NCI-H128 (cell line): Measurements from ENCODE around the gene LHFPL3.
"Not testable (repeated sequence)": the region's sequence is repeated elsewhere in the genome, so short reads cannot be mapped to it uniquely, and the experiment has no call there.

Source experiments
- DNase-seq: peaks from one replicate; lab custom pipeline; 2025; ENCODE audit not compliant: unreplicated experiment; lab: John Stamatoyannopoulos, UW

The LHFPL3 gene

GRCh38 chr7:104328296-104328969, at the start of gene LHFPL3:
LHFPL3 (plus strand) TSS chr7:104328603.
- no peak for DNase-seq

- DNase-seq: not testable (repeated sequence)
Observed at GRCh38 chr7:104281685-104282084, 46.7 kb upstream of the LHFPL3 start.

- DNase-seq: no peak
Observed at GRCh38 chr7:104286839-104287238, 41.6 kb upstream of the LHFPL3 start.

- no peak for DNase-seq
Observed at GRCh38 chr7:104288137-104288536, 40.3 kb upstream of the LHFPL3 start.

- no peak for DNase-seq
Observed at GRCh38 chr7:104294291-104294690, 34.1 kb upstream of the LHFPL3 start.

- no peak for DNase-seq
Observed at GRCh38 chr7:104296266-104296665, 32.1 kb upstream of the LHFPL3 start.

GRCh38 chr7:104296900-104297299, 31.5 kb upstream of the LHFPL3 start:
- no peak for DNase-seq

GRCh38 chr7:104299323-104299722, 29.1 kb upstream of the LHFPL3 start:
- DNase-seq: no peak

GRCh38 chr7:104299777-104300176, 28.6 kb upstream of the LHFPL3 start:
- DNase-seq: no peak

GRCh38 chr7:104306793-104307192, 21.6 kb upstream of the LHFPL3 start:
- no peak for DNase-seq

- DNase-seq: no peak
Observed at GRCh38 chr7:104317948-104318629, 10.3 kb upstream of the LHFPL3 start.

GRCh38 chr7:104327534-104327933, 869 bp upstream of the LHFPL3 start:
- DNase-seq: no peak

GRCh38 chr7:104327938-104328295, 486 bp upstream of the LHFPL3 start:
- DNase-seq: no peak

- no peak for DNase-seq
Observed at GRCh38 chr7:104328970-104329825, 795 bp downstream of the LHFPL3 start.

GRCh38 chr7:104341546-104341945, 13.1 kb downstream of the LHFPL3 start:
- peak; percentile 11 for DNase-seq

- no peak for DNase-seq
Observed at GRCh38 chr7:104352736-104353135, 24.3 kb downstream of the LHFPL3 start.

GRCh38 chr7:104357166-104357565, 28.8 kb downstream of the LHFPL3 start:
- DNase-seq: no peak

- DNase-seq: peak; percentile 30
Observed at GRCh38 chr7:104358446-104359132, 30.2 kb downstream of the LHFPL3 start.

- DNase-seq: no peak
Observed at GRCh38 chr7:104362756-104363155, 34.4 kb downstream of the LHFPL3 start.

- no peak for DNase-seq
Observed at GRCh38 chr7:104363355-104363754, 35.0 kb downstream of the LHFPL3 start.

GRCh38 chr7:104366390-104366789, 38.0 kb downstream of the LHFPL3 start:
- no peak for DNase-seq
